Natural killer cell (primary cell): Measurements from ENCODE around the gene PRR35. TPM values are rescaled to one million over a fixed set of nuclear protein-coding genes. Genes with fewer than 3 reads are reported as not detected.

ENCODE experiments used
- ATAC-seq, 3 donors: fragments of 150-1000 bp in 2 of 3; fragments of 200-7000 bp in 1 of 3; cut with Tn5 transposase; 1 replicate in 1 of 3; 2 replicates in 2 of 3; pipeline ENCODE4 v1.10.0; 2021; ENCODE audit warnings: mild to moderate bottlenecking in 2 of 3, moderate library complexity in 2 of 3
- DNase-seq, 2 donors: peaks; one replicate each; pipeline versions ENCODE4 v3.0.0 to v3.0.0-alpha.2; 2013 to 2021; ENCODE audit warnings: mixed read lengths in 1 of 2
- H3K27ac ChIP-seq: one replicate; pipeline ENCODE4 v1.5.1; 2013; ENCODE audit warnings: mild to moderate bottlenecking, low read length
- H3K27me3 ChIP-seq: one replicate; pipeline ENCODE4 v1.6.1; 2013; ENCODE audit warnings: low read length; ENCODE audit not compliant: control insufficient read depth, insufficient read depth
- H3K36me3 ChIP-seq: one replicate; pipeline ENCODE4 v1.6.1; 2013; ENCODE audit warnings: low read length; ENCODE audit not compliant: control insufficient read depth, insufficient read depth
- H3K4me1 ChIP-seq: one replicate; pipeline ENCODE4 v1.6.1; 2013; ENCODE audit warnings: low read length; ENCODE audit not compliant: control insufficient read depth, insufficient read depth
- H3K4me3 ChIP-seq: one replicate; pipeline ENCODE4 v1.5.1; 2013; ENCODE audit warnings: low read length
- H3K9me3 ChIP-seq: one replicate; pipeline ENCODE4 v1.6.1; 2013; ENCODE audit warnings: low read length; ENCODE audit not compliant: control insufficient read depth, insufficient read depth
- H3K27ac Mint-ChIP-seq, 2 donors: one replicate each; pipeline ENCODE4 v1.8.0; 2022; ENCODE audit warnings: mild to moderate bottlenecking in 2 of 2, mixed read lengths in 2 of 2, moderate library complexity in 1 of 2
- H3K27me3 Mint-ChIP-seq, 2 donors: one replicate each; pipeline ENCODE4 v1.8.0; 2022; ENCODE audit warnings: low read depth in 2 of 2, mixed read lengths in 2 of 2
- H3K36me3 Mint-ChIP-seq: one replicate; pipeline ENCODE4 v1.8.0; 2022; ENCODE audit warnings: mixed read lengths
- H3K4me1 Mint-ChIP-seq, 2 donors: one replicate each; pipeline ENCODE4 v1.8.0; 2022; ENCODE audit warnings: mixed read lengths in 2 of 2
- H3K4me3 Mint-ChIP-seq: one replicate; pipeline ENCODE4 v1.8.0; 2022; ENCODE audit warnings: mild to moderate bottlenecking, moderate library complexity, mixed read lengths
- H3K9me3 Mint-ChIP-seq, 2 donors: one replicate each; pipeline ENCODE4 v1.8.0; 2022; ENCODE audit warnings: mixed read lengths in 2 of 2
- WGBS: methylation state at CpG from one replicate; pipeline ENCODE4 v1.1.7; 2013; ENCODE audit warnings: missing lambda C conversion rate; ENCODE audit not compliant: insufficient coverage; 5-methylcytosine and 5-hydroxymethylcytosine counted together
- intact Hi-C: fragments of 100-400 bp; cut with micrococcal nuclease; formaldehyde crosslinking; loops from one replicate; pipeline ENCODE4 v1.14.2; 2022
- total RNA-seq, 4 donors: library from RNA; stranded (reverse); fragments of 120-200 nt in 1 of 4; gene quantifications; one replicate each; pipeline versions ENCODE4 v1.2.3 to v1.2.4, GENCODE V29; 2013 to 2022
- TF ChIP-seq, protein P1 (sequence below): fragments of 200-600 bp; IDR thresholded peaks from one replicate; pipeline ENCODE4 v1.8.0; 2022; ENCODE audit warnings: antibody characterized with exemption

PRR35 gene
- total RNA-seq, 3 donors from 2014 or later (not counting 1 experiment from before 2014, with no cell fraction given), result 0.20 TPM; not detected in 2

- Mint-ChIP-seq H3K4me1 (no peaks in the 10 kb centered on the region), H3K4me3 (no peak overlapping the region), H3K27me3 (no peaks in the 10 kb centered on the region), H3K27ac (no peak overlapping the region), H3K36me3 (no peaks in the 10 kb centered on the region), H3K9me3 (no peaks in the 10 kb centered on the region)
- H3K36me3 ChIP-seq, result peaks cover 7% of the 10 kb centered on the region
- DNase-seq (no peak), ATAC-seq (no peak)
- no peak overlapping the region for H3K27ac ChIP-seq
- intact Hi-C loops, result no loop called here
- peaks cover 3% of the 10 kb centered on the region for H3K4me1 ChIP-seq
- no peak overlapping the region for H3K4me3 ChIP-seq
- no peaks in the 10 kb centered on the region for H3K9me3 ChIP-seq
- 95% methylated on average over 19 of the region's 19 CpGs for WGBS
- TF ChIP-seq, protein P1, sequence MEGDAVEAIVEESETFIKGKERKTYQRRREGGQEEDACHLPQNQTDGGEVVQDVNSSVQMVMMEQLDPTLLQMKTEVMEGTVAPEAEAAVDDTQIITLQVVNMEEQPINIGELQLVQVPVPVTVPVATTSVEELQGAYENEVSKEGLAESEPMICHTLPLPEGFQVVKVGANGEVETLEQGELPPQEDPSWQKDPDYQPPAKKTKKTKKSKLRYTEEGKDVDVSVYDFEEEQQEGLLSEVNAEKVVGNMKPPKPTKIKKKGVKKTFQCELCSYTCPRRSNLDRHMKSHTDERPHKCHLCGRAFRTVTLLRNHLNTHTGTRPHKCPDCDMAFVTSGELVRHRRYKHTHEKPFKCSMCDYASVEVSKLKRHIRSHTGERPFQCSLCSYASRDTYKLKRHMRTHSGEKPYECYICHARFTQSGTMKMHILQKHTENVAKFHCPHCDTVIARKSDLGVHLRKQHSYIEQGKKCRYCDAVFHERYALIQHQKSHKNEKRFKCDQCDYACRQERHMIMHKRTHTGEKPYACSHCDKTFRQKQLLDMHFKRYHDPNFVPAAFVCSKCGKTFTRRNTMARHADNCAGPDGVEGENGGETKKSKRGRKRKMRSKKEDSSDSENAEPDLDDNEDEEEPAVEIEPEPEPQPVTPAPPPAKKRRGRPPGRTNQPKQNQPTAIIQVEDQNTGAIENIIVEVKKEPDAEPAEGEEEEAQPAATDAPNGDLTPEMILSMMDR, result no peak
- no peaks in the 10 kb centered on the region for H3K27me3 ChIP-seq
Measured at GRCh38 chr16:519425-519824, 40.8 kb upstream of the PRR35 start.

DNA sequence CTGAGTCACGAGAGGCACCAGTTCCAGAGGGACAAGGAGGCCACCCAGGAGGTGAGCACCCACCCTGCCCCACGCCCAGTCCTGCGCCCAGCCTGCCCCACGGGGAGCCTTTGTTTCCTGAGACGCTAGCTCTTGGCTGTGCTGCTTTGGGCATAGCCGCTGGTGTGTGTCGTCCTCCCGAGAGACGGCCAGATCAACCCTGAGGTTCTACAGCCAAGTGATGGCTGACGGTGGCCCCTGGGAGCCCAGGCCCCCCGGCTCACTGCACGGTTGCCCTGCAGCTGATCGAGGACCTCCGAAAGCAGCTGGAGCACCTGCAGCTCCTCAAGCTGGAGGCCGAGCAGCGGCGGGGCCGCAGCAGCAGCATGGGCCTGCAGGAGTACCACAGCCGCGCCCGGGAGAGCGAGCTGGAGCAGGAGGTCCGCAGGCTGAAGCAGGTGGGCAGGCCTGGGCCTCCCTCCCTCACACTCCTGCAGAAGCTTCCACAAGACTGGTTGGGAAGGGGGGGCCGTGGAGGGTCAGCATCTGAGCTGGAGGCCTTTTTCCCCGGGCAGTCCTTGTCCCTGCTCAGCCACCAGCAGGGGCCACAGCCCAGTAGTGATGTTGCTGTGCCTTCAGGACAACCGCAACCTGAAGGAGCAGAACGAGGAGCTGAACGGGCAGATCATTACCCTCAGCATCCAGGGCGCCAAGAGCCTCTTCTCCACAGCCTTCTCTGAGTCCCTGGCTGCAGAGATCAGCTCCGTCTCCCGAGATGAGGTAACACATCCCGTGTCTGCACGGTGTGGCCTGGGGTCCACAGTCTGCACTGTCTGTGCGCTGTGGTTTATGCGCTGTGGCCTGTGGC lies 40.1 kb upstream of the PRR35 start:
- 93% methylated on average over 35 of the region's 35 CpGs for WGBS
- H3K27me3 ChIP-seq, result no peaks in the 10 kb centered on the region

GRCh38 chr16:520847-521246 lies 39.3 kb upstream of the PRR35 start:
- H3K9me3 ChIP-seq, result no peaks in the 10 kb centered on the region
- peaks cover 13% of the 10 kb centered on the region for H3K4me1 ChIP-seq
- no peaks in the 10 kb centered on the region for H3K27me3 Mint-ChIP-seq
- 96% methylated on average over 13 of the region's 13 CpGs for WGBS
- DNase-seq, result no peak
- H3K4me3 Mint-ChIP-seq, result no peak overlapping the region
- H3K4me1 Mint-ChIP-seq, result peaks cover 6 to 7% of the 10 kb centered on the region in 2 donors
- no peak for ATAC-seq
- H3K27ac Mint-ChIP-seq, result no peak overlapping the region
- no peaks in the 10 kb centered on the region for H3K27me3 ChIP-seq
- H3K36me3 ChIP-seq, result peaks cover 4% of the 10 kb centered on the region
- H3K4me3 ChIP-seq, result no peak overlapping the region
- no peaks in the 10 kb centered on the region for H3K9me3 Mint-ChIP-seq
- H3K36me3 Mint-ChIP-seq, result no peaks in the 10 kb centered on the region
- no peak overlapping the region for H3K27ac ChIP-seq
- intact Hi-C loops, result no loop called here
- TF ChIP-seq, protein P1, result no peak

More for the DNA sequence above, 40.1 kb upstream of the PRR35 start:
- DNase-seq, result no peak
- Mint-ChIP-seq H3K4me1 (no peaks in the 10 kb centered on the region), H3K4me3 (no peak overlapping the region), H3K9me3 (no peaks in the 10 kb centered on the region), H3K27ac (no peak overlapping the region), H3K27me3 (no peaks in the 10 kb centered on the region), H3K36me3 (no peaks in the 10 kb centered on the region)
- Histone ChIP-seq H3K27ac (no peak overlapping the region), H3K9me3 (no peaks in the 10 kb centered on the region), H3K4me3 (no peak overlapping the region), H3K36me3 (peaks cover 7% of the 10 kb centered on the region), H3K4me1 (peaks cover 5% of the 10 kb centered on the region)
- intact Hi-C loops, result no loop called here
- TF ChIP-seq, protein P1, result no peak
- no peak for ATAC-seq
